Measurements from ENCODE around the gene PHKA2. TPM values are rescaled to one million over a fixed set of nuclear protein-coding genes. Genes with fewer than 3 reads are reported as not detected.

PHKA2 gene
- total RNA-seq, 2 donors from 2014 or later: 22.0 to 30.2 TPM

- Mint-ChIP-seq H3K36me3 (ENCODE audit: low read depth) (no peaks in the 10 kb centered on the region), H3K4me3 (no peak overlapping the region), H3K27ac (no peak overlapping the region), H3K4me1 (no peaks in the 10 kb centered on the region), H3K9me3 (no peaks in the 10 kb centered on the region), H3K27me3 (no peaks in the 10 kb centered on the region)
- ATAC-seq (replicated peaks): no peak
These were observed 88.5 kb downstream of the PHKA2 start for GRCh38 chrX:18895189-18895951.

GRCh38 chrX:18894156-18894555 lies 89.8 kb downstream of the PHKA2 start:
- Mint-ChIP-seq H3K36me3 (ENCODE audit: low read depth) (no peaks in the 10 kb centered on the region), H3K27me3 (no peaks in the 10 kb centered on the region), H3K9me3 (no peaks in the 10 kb centered on the region), H3K4me3 (no peak overlapping the region), H3K4me1 (no peaks in the 10 kb centered on the region), H3K27ac (no peak overlapping the region)
- ATAC-seq (replicated peaks): no peak

- no peaks in the 10 kb centered on the region for H3K36me3 Mint-ChIP-seq (ENCODE audit: low read depth)
- no peaks in the 10 kb centered on the region for H3K9me3 Mint-ChIP-seq
- no peaks in the 10 kb centered on the region for H3K27me3 Mint-ChIP-seq
- H3K4me3 Mint-ChIP-seq: no peak overlapping the region
- no peaks in the 10 kb centered on the region for H3K4me1 Mint-ChIP-seq
- no peak overlapping the region for H3K27ac Mint-ChIP-seq
- no peak for ATAC-seq (replicated peaks)
These were observed 90.4 kb downstream of the PHKA2 start for GRCh38 chrX:18893536-18893935.

- no peak overlapping the region for H3K4me3 Mint-ChIP-seq
- no peaks in the 10 kb centered on the region for H3K27me3 Mint-ChIP-seq
- no peak for ATAC-seq (replicated peaks)
- no peaks in the 10 kb centered on the region for H3K36me3 Mint-ChIP-seq (ENCODE audit: low read depth)
- H3K9me3 Mint-ChIP-seq: no peaks in the 10 kb centered on the region
- no peaks in the 10 kb centered on the region for H3K4me1 Mint-ChIP-seq
- H3K27ac Mint-ChIP-seq: no peak overlapping the region
These were observed 91.0 kb downstream of the PHKA2 start for GRCh38 chrX:18892899-18893298.

GRCh38 chrX:18891548-18891945 lies 92.4 kb downstream of the PHKA2 start:
- no peaks in the 10 kb centered on the region for H3K36me3 Mint-ChIP-seq (ENCODE audit: low read depth)
- H3K9me3 Mint-ChIP-seq: no peaks in the 10 kb centered on the region
- H3K27ac Mint-ChIP-seq: no peak overlapping the region
- no peak for ATAC-seq (replicated peaks)
- H3K4me3 Mint-ChIP-seq: no peak overlapping the region
- H3K4me1 Mint-ChIP-seq: no peaks in the 10 kb centered on the region
- no peaks in the 10 kb centered on the region for H3K27me3 Mint-ChIP-seq

- H3K27ac Mint-ChIP-seq: no peak overlapping the region
- no peaks in the 10 kb centered on the region for H3K4me1 Mint-ChIP-seq
- H3K4me3 Mint-ChIP-seq: no peak overlapping the region
- H3K36me3 Mint-ChIP-seq (ENCODE audit: low read depth): no peaks in the 10 kb centered on the region
- H3K9me3 Mint-ChIP-seq: no peaks in the 10 kb centered on the region
- ATAC-seq (replicated peaks): no peak
- no peaks in the 10 kb centered on the region for H3K27me3 Mint-ChIP-seq
These were observed 93.0 kb downstream of the PHKA2 start for GRCh38 chrX:18890724-18891547.

GRCh38 chrX:18890049-18890381 lies 93.9 kb downstream of the PHKA2 start:
- Mint-ChIP-seq H3K4me1 (no peaks in the 10 kb centered on the region), H3K4me3 (no peak overlapping the region), H3K27ac (no peak overlapping the region), H3K36me3 (ENCODE audit: low read depth) (no peaks in the 10 kb centered on the region), H3K9me3 (no peaks in the 10 kb centered on the region), H3K27me3 (no peaks in the 10 kb centered on the region)
- ATAC-seq (replicated peaks): no peak

- Mint-ChIP-seq H3K27me3 (no peaks in the 10 kb centered on the region), H3K4me1 (no peaks in the 10 kb centered on the region), H3K27ac (no peak overlapping the region), H3K4me3 (no peak overlapping the region), H3K9me3 (no peaks in the 10 kb centered on the region), H3K36me3 (ENCODE audit: low read depth) (no peaks in the 10 kb centered on the region)
- no peak for ATAC-seq (replicated peaks)
These were observed 94.4 kb downstream of the PHKA2 start for GRCh38 chrX:18889346-18890048.

- H3K27me3 Mint-ChIP-seq: no peaks in the 10 kb centered on the region
- no peak for ATAC-seq (replicated peaks)
- H3K4me3 Mint-ChIP-seq: no peak overlapping the region
- no peaks in the 10 kb centered on the region for H3K9me3 Mint-ChIP-seq
- H3K27ac Mint-ChIP-seq: no peak overlapping the region
- no peaks in the 10 kb centered on the region for H3K4me1 Mint-ChIP-seq
- H3K36me3 Mint-ChIP-seq (ENCODE audit: low read depth): no peaks in the 10 kb centered on the region
These were observed 95.6 kb downstream of the PHKA2 start for GRCh38 chrX:18888281-18888680.

- H3K27me3 Mint-ChIP-seq: no peaks in the 10 kb centered on the region
These were observed 96.1 kb downstream of the PHKA2 start for GRCh38 chrX:18887825-18888212.

GRCh38 chrX:18887177-18887824 lies 96.6 kb downstream of the PHKA2 start:
- no peaks in the 10 kb centered on the region for H3K9me3 Mint-ChIP-seq
- H3K36me3 Mint-ChIP-seq (ENCODE audit: low read depth): no peaks in the 10 kb centered on the region
- peak overlapping the region; percentile 88 for H3K27ac Mint-ChIP-seq
- no peaks in the 10 kb centered on the region for H3K4me1 Mint-ChIP-seq
- peak overlapping the region; percentile 81 for H3K4me3 Mint-ChIP-seq
- no peak for ATAC-seq (replicated peaks)
- no peaks in the 10 kb centered on the region for H3K27me3 Mint-ChIP-seq

More at GRCh38 chrX:18887825-18888212, 96.1 kb downstream of the PHKA2 start:
- H3K4me3 Mint-ChIP-seq: no peak overlapping the region
- no peaks in the 10 kb centered on the region for H3K4me1 Mint-ChIP-seq
- ATAC-seq (replicated peaks): no peak
- H3K27ac Mint-ChIP-seq: no peak overlapping the region
- no peaks in the 10 kb centered on the region for H3K9me3 Mint-ChIP-seq
- H3K36me3 Mint-ChIP-seq (ENCODE audit: low read depth): no peaks in the 10 kb centered on the region

- H3K4me1 Mint-ChIP-seq: no peaks in the 10 kb centered on the region
- H3K27me3 Mint-ChIP-seq: no peaks in the 10 kb centered on the region
- no peaks in the 10 kb centered on the region for H3K36me3 Mint-ChIP-seq (ENCODE audit: low read depth)
- H3K9me3 Mint-ChIP-seq: no peaks in the 10 kb centered on the region
- peak; percentile 81 for ATAC-seq (replicated peaks)
- H3K4me3 Mint-ChIP-seq: peak overlapping the region; percentile 81
- peak overlapping the region; percentile 88 for H3K27ac Mint-ChIP-seq
These were observed 97.4 kb downstream of the PHKA2 start for GRCh38 chrX:18886344-18887161.

GRCh38 chrX:18886005-18886343 lies 97.9 kb downstream of the PHKA2 start:
- peak overlapping the region; percentile 88 for H3K27ac Mint-ChIP-seq
- no peaks in the 10 kb centered on the region for H3K27me3 Mint-ChIP-seq
- peak; percentile 46 for ATAC-seq (replicated peaks)
- peak overlapping the region; percentile 81 for H3K4me3 Mint-ChIP-seq
- no peaks in the 10 kb centered on the region for H3K36me3 Mint-ChIP-seq (ENCODE audit: low read depth)
- H3K4me1 Mint-ChIP-seq: no peaks in the 10 kb centered on the region
- no peaks in the 10 kb centered on the region for H3K9me3 Mint-ChIP-seq
